ENCODE results near the gene TBATA. TPM values are rescaled to one million over a fixed set of nuclear protein-coding genes. Genes with fewer than 3 reads are reported as not detected.

TBATA gene
- total RNA-seq, 1 experiment from 2014 or later: not detected

- Mint-ChIP-seq H3K27me3 (ENCODE audit: low read depth) (no peaks in the 10 kb centered on the region), H3K27ac (no peak overlapping the region), H3K36me3 (no peaks in the 10 kb centered on the region), H3K9me3 (no peaks in the 10 kb centered on the region), H3K4me1 (peaks cover 39% of the 10 kb centered on the region), H3K4me3 (no peak overlapping the region)
- no peak for TF ChIP-seq ZBTB43 (CRISPR knock-in tag; IDR thresholded peaks at IDR 0.05)
- no peak for TF ChIP-seq ZNF425 (CRISPR knock-in tag; conservative IDR thresholded peaks at IDR 0.05)
- no peak for TF ChIP-seq NFE2L1 (CRISPR knock-in tag; IDR thresholded peaks at IDR 0.05)
- no peak for TF ChIP-seq AR (CRISPR knock-in tag; IDR thresholded peaks at IDR 0.05)
- TF ChIP-seq ZSCAN18 (CRISPR knock-in tag; IDR thresholded peaks at IDR 0.05): no peak
- no peak for TF ChIP-seq USF2 (CRISPR knock-in tag; IDR thresholded peaks at IDR 0.05)
- TF ChIP-seq ARID4B (CRISPR knock-in tag; IDR thresholded peaks at IDR 0.05; ENCODE audit: borderline replicate concordance): no peak
- POLR2A ChIA-PET: interaction anchor here (0.6 kb wide), 1 partner anchor 138 kb away, joined by 3 read pairs; no protein-coding TSS in a partner anchor
- CTCF ChIA-PET: no interaction called here
- DNase-seq (ENCODE audit: low spot score) (no peak), ATAC-seq (no peak)
These were observed 27.3 kb downstream of the TBATA start for GRCh38 chr10:70757856-70758255.

- ChIA-PET POLR2A (interaction anchor here (0.6 kb wide), 1 partner anchor 1490 kb away, joined by 3 read pairs; no protein-coding TSS in a partner anchor), CTCF (interaction anchor here (0.7 kb wide), 1 partner anchor 18 kb away, joined by 3 read pairs; no protein-coding TSS in a partner anchor)
- Mint-ChIP-seq H3K4me1 (peaks cover 39% of the 10 kb centered on the region), H3K4me3 (no peak overlapping the region), H3K27me3 (ENCODE audit: low read depth) (no peaks in the 10 kb centered on the region), H3K9me3 (no peaks in the 10 kb centered on the region), H3K36me3 (no peaks in the 10 kb centered on the region), H3K27ac (no peak overlapping the region)
- ATAC-seq (no peak), DNase-seq (ENCODE audit: low spot score) (no peak)
- TF ChIP-seq USF1 (CRISPR knock-in tag; IDR thresholded peaks at IDR 0.05) (no peak), USF2 (CRISPR knock-in tag; IDR thresholded peaks at IDR 0.05) (no peak), FOXP4 (CRISPR knock-in tag; IDR thresholded peaks at IDR 0.05) (no peak), ZNF512 (CRISPR knock-in tag; IDR thresholded peaks at IDR 0.05; ENCODE audit: borderline replicate concordance) (no peak), NFE2L1 (CRISPR knock-in tag; IDR thresholded peaks at IDR 0.05) (no peak), TCF7 (CRISPR knock-in tag; IDR thresholded peaks at IDR 0.05; ENCODE audit: low read depth) (no peak), ZNF317 (CRISPR knock-in tag; IDR thresholded peaks at IDR 0.05; ENCODE audit: borderline replicate concordance, low read depth) (no peak)
These were observed 28.3 kb downstream of the TBATA start for GRCh38 chr10:70756700-70757360.
